ENCODE data around the gene PHLDA2. TPM values are rescaled to one million over a fixed set of nuclear protein-coding genes. Genes with fewer than 3 reads are reported as not detected.

PHLDA2 gene
- total and polyA plus RNA-seq, 2 of the 13 experiments (the other 11 are each of a cell fraction or from before 2014, with no cell fraction given) = 0.55 to 0.78 TPM

- TF ChIP-seq, protein P1, sequence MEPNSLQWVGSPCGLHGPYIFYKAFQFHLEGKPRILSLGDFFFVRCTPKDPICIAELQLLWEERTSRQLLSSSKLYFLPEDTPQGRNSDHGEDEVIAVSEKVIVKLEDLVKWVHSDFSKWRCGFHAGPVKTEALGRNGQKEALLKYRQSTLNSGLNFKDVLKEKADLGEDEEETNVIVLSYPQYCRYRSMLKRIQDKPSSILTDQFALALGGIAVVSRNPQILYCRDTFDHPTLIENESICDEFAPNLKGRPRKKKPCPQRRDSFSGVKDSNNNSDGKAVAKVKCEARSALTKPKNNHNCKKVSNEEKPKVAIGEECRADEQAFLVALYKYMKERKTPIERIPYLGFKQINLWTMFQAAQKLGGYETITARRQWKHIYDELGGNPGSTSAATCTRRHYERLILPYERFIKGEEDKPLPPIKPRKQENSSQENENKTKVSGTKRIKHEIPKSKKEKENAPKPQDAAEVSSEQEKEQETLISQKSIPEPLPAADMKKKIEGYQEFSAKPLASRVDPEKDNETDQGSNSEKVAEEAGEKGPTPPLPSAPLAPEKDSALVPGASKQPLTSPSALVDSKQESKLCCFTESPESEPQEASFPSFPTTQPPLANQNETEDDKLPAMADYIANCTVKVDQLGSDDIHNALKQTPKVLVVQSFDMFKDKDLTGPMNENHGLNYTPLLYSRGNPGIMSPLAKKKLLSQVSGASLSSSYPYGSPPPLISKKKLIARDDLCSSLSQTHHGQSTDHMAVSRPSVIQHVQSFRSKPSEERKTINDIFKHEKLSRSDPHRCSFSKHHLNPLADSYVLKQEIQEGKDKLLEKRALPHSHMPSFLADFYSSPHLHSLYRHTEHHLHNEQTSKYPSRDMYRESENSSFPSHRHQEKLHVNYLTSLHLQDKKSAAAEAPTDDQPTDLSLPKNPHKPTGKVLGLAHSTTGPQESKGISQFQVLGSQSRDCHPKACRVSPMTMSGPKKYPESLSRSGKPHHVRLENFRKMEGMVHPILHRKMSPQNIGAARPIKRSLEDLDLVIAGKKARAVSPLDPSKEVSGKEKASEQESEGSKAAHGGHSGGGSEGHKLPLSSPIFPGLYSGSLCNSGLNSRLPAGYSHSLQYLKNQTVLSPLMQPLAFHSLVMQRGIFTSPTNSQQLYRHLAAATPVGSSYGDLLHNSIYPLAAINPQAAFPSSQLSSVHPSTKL (CRISPR knock-in tag; IDR thresholded peaks at IDR 0.05) = 0 out of 2 replicates have a peak, but pooled peaks have one; percentile 8
- no peak for TF ChIP-seq POGZ (CRISPR knock-in tag; IDR thresholded peaks at IDR 0.05)
- TF ChIP-seq ATF4 (CRISPR knock-in tag; IDR thresholded peaks at IDR 0.05) = peak in 1 of 2 experiments; percentile 41; a peak in 1 of 4 replicates
- 0 out of 2 replicates have a peak, but pooled peaks have one; percentile 62 for TF ChIP-seq ZNF75D (CRISPR knock-in tag; IDR thresholded peaks at IDR 0.05; ENCODE audit: borderline replicate concordance)
- TF ChIP-seq, protein P2, sequence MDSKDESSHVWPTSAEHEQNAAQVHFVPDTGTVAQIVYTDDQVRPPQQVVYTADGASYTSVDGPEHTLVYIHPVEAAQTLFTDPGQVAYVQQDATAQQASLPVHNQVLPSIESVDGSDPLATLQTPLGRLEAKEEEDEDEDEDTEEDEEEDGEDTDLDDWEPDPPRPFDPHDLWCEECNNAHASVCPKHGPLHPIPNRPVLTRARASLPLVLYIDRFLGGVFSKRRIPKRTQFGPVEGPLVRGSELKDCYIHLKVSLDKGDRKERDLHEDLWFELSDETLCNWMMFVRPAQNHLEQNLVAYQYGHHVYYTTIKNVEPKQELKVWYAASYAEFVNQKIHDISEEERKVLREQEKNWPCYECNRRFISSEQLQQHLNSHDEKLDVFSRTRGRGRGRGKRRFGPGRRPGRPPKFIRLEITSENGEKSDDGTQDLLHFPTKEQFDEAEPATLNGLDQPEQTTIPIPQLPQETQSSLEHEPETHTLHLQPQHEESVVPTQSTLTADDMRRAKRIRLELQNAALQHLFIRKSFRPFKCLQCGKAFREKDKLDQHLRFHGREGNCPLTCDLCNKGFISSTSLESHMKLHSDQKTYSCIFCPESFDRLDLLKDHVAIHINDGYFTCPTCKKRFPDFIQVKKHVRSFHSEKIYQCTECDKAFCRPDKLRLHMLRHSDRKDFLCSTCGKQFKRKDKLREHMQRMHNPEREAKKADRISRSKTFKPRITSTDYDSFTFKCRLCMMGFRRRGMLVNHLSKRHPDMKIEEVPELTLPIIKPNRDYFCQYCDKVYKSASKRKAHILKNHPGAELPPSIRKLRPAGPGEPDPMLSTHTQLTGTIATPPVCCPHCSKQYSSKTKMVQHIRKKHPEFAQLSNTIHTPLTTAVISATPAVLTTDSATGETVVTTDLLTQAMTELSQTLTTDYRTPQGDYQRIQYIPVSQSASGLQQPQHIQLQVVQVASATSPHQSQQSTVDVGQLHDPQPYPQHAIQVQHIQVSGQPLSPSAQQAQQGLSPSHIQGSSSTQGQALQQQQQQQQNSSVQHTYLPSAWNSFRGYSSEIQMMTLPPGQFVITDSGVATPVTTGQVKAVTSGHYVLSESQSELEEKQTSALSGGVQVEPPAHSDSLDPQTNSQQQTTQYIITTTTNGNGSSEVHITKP (CRISPR knock-in tag; IDR thresholded peaks at IDR 0.05; ENCODE audit: low read depth) = no peak
- no peak for TF ChIP-seq RARG (CRISPR knock-in tag; IDR thresholded peaks at IDR 0.05; ENCODE audit: low read depth)
- TF ChIP-seq ZNF234 (CRISPR knock-in tag; conservative IDR thresholded peaks at IDR 0.05) = 0 out of 2 replicates have a peak, but pooled peaks have one; percentile 30
- TF ChIP-seq ZFX (CRISPR knock-in tag; IDR thresholded peaks at IDR 0.05; ENCODE audit: low read depth) = no peak
- TF ChIP-seq KLF12 (CRISPR knock-in tag; IDR thresholded peaks at IDR 0.05; ENCODE audit: borderline replicate concordance) = no peak
- peak; percentile 82; the same call in 1 of the 2 replicates for TF ChIP-seq ADNP (CRISPR knock-in tag; IDR thresholded peaks at IDR 0.05)
- 0 out of 2 replicates have a peak, but pooled peaks have one; percentile 70 for TF ChIP-seq CHD4 (IDR thresholded peaks at IDR 0.05; ENCODE audit: borderline replicate concordance, low read length)
- TF ChIP-seq ZNF30 (CRISPR knock-in tag; IDR thresholded peaks at IDR 0.05) = no peak
- TF ChIP-seq, protein P3, sequence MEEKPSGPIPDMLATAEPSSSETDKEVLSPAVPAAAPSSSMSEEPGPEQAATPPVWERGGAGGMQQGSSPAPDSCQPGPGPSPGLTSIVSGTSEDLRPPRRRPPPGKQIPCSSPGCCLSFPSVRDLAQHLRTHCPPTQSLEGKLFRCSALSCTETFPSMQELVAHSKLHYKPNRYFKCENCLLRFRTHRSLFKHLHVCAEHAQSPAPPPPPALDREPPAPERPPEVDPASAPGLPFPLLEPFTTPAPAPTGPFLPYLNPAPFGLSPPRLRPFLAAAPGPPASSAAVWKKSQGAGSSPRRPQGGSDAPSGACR (CRISPR knock-in tag; IDR thresholded peaks at IDR 0.05) = no peak
- TF ChIP-seq ZNF350 (CRISPR knock-in tag; IDR thresholded peaks at IDR 0.05; ENCODE audit: borderline replicate concordance, low read depth) = 0 out of 2 replicates have a peak, but pooled peaks have one; percentile 16
- TF ChIP-seq ZSCAN25 (CRISPR knock-in tag; IDR thresholded peaks at IDR 0.05) = no peak
- TF ChIP-seq NR2C2 (CRISPR knock-in tag; IDR thresholded peaks at IDR 0.05; ENCODE audit: borderline replicate concordance) = no peak
- peak; percentile 46; the same call in 1 of the 2 replicates for TF ChIP-seq FOSL1 (CRISPR knock-in tag; IDR thresholded peaks at IDR 0.05; ENCODE audit: borderline replicate concordance)
- 0 out of 2 replicates have a peak, but pooled peaks have one; percentile 48 for TF ChIP-seq ZNF563 (CRISPR knock-in tag; IDR thresholded peaks at IDR 0.05)
- TF ChIP-seq BRCA1 (CRISPR knock-in tag; IDR thresholded peaks at IDR 0.05) = no peak
- TF ChIP-seq RAD51 (IDR thresholded peaks at IDR 0.05; ENCODE audit: borderline replicate concordance) = no peak
Measured at GRCh38 chr11:2929950-2930703, 907 bp upstream of the PHLDA2 start (continued).

Measured in HepG2 (cell line).